ENCODE results near the gene IL13RA1.
"Not testable (repeated sequence)": the region's sequence is repeated elsewhere in the genome, so short reads cannot be mapped to it uniquely, and the experiment has no call there.

The IL13RA1 gene

GRCh38 chrX:118795528-118796280 lies 68.3 kb downstream of the IL13RA1 start:
- no peak for DNase-seq

DNA sequence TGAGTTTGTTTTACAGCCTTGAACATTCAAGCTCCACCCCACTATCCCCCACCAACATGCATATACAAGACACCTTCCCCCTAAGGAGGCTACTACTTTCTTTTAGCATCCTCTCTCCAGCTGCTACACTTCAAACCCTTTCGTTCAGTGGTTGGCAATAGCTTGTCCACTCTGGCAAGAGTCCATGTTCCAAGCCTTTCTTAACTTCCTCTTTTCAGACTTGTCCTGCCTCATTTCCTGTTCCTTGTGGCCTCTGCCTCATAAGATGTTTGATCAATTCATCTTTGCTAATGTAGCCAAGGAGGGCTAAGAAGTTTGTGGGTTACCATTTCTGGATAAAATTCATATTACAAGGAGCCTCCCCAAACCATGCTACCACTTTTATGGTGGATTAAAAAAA lies 75.5 kb downstream of the IL13RA1 start:
- no peak for DNase-seq

- DNase-seq, result peak; percentile 0
Observed at GRCh38 chrX:118807151-118808017, 80.0 kb downstream of the IL13RA1 start.

DNA sequence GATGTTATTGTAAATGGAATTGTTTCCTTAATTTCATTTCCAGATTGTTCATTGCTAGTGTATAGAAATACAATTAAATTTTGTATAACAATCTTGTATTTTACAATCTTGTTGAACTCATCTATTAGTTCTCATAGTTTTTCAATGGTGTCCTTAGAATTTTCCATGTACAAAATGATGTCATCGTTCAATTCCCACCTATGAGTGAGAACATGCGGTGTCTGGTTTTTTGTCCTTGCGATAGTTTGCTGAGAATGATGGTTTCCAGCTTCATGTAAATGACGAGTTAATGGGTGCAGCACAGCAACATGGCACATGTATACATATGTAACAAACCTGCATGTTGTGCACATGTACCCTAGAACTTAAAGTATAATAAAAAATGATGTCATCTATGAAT lies 89.9 kb downstream of the IL13RA1 start:
- DNase-seq, result not testable (repeated sequence)

DNA sequence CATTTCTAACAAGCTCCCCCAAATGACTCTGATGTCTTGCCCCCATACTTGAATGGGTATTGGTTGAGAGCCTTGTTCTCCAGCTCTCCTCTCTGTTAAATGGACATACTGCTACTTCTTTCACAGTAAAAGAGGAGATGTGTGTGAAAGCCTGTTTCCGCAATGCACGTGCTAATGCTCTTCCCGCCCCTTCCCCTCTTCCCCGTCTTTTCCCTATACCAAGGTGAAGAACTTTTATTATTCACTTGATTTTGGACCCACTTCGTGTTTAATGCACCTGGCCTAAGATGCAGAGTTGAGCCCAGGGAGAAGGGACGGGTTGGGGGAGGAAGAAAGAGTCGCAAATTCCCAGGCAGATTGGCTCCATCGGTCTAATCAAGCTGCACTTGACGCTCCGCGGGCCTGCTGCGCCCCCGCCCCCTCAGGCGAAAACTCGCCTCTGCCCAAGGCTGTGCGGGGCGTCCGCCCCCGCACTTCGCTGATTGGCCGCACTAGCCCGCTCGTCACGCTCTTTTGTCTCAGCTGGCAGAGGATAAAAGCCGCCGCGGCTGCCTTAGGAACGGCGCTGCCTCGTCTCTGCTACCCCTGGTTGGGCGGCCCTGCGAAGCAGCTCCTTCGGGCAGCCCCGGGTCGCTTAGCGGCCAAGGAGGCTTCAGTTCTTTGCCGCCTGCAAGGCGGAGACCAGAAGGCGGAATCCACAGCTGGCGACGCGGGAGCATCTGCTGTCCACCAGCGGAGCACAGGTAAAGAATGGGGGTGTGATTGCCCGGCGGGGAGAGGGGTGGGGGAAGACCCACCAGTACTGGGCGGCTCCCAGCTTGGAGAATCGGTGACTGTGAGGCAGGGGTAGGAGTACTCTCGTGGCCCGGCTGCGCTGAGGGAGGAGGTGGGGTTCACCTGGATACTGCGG lies 96.1 kb downstream of the IL13RA1 start, which contains the start of gene ZCCHC12:
ZCCHC12 (plus strand) TSS at position 562 of the 910 bp plus-strand sequence. CDS start 1,421 bp downstream, outside the sequence.
- DNase-seq, result no peak

- no peak for DNase-seq
Observed at GRCh38 chrX:118824173-118824730, 96.8 kb downstream of the IL13RA1 start.

DNA sequence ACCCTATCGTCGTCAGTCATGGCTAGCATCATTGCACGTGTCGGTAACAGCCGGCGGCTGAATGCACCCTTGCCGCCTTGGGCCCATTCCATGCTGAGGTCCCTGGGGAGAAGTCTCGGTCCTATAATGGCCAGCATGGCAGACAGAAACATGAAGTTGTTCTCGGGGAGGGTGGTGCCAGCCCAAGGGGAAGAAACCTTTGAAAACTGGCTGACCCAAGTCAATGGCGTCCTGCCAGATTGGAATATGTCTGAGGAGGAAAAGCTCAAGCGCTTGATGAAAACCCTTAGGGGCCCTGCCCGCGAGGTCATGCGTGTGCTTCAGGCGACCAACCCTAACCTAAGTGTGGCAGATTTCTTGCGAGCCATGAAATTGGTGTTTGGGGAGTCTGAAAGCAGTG lies 97.8 kb downstream of the IL13RA1 start:
- no peak for DNase-seq

GRCh38 chrX:118839334-118839958 lies 112.0 kb downstream of the IL13RA1 start:
- no peak for DNase-seq

Data from NCI-H2171 treated with DMSO at 0.1 percent for 48 hours (cell line).